CD4-positive, alpha-beta T cell treated with Interleukin-4 for 1 hour (primary cell): ENCODE results near the gene TTYH2.

Experiments used
- DNase-seq, 2 donors: peaks; one replicate each; pipeline ENCODE4 v3.0.0-alpha.2; 2020 to 2022

TTYH2 gene

DNA sequence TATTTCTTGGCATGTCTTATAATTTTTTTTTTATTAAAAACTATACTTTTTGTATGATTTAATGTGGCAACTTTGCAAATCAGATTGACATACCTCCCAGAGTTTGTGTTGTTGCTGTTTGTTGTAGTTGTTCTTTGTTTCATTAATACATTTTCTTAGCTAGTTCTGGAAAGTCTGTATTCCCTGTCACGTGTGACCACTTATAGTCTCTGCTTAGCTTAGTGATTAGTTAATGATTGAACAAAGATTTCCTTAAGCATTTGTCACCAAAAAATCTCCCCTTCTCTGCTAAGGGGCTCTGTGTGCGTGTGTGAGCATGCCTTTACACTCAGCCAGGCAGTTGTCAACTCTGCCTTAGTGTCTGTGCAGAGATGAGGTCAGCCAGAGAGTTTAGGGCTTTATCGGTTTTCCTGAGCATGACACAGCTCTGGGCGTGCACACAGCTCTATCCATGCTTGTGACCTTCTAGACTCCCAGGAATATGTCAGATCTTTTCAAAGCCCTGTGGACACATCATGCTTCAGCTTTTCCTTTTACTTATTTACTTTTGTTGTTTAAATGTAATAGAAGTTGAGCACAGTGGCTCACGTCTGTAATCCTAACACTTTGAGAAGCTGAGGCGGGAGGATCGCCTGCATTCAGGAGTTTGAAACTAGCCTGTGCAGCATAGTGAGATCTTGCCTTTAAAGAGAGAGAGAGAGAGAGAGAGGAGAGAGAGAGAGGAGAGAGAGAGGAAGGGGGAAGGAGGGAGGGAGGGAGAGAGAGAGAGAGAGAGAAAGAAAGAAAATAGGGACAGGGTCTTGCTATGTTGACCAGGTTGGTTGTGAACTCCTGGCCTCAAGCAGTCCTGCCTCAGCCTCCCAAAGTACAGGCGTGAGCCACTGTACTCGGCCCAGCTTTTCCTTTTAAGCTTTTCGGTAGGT is 82.5 kb downstream of the TTYH2 start:
- no peak for DNase-seq

DNA sequence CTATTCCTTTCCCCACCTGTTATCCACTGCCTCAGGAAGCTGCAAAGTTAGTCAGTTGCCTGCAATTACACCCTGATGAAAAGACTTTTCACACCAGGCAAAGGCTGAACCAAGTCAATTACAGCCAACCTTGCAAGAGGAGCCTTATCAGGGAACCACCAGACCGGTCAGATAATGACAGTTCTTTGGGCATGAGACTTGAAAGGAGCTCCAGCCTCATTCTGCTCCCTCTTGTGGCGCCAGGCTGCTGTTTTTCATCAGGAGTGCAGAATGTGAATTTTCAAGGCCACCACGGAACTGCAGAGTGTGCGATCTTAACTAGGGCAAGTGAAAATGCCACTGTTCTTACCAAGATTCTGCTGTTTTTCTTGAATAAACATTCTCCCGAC is 83.2 kb downstream of the TTYH2 start:
- DNase-seq: peak; percentile 59 to 60

DNA sequence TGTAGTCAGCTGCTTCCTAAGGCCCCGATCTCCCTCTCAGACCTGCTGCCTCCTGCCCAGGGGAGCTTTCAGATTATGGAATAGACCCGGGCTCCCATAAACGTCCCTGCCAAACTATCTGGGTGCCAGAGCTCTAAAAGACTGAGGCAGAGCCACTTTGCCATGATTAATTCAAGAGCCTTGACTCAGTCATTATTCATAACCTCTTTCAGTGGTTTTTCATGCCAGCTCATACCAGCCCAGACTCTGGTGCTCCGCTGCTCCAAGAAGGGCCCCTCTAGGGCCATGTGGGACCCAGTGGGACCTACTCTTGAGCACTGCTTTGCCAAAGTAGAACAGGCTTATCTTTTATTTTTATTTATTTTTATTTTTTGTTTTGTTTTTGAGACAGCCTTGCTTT is 84.6 kb downstream of the TTYH2 start:
- no peak for DNase-seq

DNA sequence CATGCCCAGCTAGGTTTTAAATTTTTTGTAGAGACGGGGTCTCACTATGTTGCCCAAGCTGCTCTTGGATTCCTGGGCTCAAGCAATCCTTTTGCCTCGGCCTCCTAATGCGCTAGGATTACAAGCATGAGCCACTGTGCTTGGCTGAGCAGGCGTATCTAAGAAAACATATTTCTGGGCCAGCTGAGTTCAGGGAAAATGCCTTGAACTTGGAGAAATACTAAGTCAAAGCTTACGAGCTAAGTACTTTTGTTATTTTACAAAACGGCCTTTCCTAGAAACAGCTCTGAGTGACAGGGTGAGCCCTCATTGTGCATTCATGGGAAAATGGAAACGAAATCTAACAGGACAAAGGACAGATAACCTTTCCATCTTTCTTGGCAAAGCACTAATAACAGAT is 85.4 kb downstream of the TTYH2 start:
- no peak for DNase-seq

DNA sequence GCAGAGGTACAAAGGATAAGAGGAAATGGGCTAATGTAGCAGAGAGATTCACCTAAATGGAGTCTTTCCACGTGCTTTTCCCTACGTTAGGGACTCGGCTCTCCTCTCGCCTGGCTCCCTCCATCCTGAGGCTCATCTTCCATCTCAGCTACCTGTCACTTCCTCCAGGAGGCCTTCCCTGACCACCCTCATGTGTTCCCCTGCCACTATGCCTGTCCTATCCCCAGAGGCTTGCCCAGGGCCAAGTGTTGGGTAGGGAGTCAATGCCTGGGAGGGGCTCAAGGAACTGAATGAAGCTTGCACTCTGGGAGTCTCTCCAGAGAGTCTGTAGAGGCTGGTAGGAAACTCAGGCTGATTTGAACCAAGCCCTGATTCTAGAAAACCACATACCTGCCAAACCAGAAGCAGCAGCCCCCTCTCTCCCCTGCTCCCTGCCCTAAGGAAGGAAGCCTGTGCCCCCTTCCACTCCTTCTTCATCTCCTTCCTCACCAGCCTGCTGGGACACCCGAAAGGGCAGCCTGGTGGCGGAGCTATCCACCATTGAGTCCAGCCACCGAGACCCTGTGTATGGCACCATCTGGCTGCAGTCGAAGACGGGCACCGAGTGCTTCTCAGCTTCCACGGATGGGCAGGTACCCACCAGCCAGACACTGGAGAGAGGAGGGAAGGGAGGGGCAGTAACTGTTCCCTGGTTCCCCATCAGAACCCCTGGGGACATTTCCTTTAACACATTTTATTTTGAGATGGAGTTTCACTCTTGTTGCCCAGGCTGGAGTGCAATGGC is 86.0 kb downstream of the TTYH2 start:
- no peak for DNase-seq

DNA sequence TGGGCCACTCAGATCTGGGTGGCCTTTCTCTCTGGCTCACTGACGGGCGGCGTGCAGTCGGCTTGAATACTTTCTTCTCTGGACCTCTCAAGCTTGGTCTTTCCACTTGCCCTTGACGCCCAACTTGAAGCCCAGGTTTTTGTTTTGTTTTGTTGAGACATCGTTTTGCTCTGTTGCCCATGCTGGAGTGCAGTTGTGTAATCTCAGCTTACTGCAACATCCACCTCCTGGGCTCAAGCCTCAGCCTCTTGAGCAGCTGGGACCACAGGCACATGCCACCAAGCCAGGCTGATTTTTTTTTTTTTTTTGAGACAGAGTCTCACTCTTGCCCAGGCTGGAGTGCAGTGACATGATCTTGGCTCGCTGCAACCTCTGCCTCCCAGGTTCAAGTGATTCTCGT is 89.9 kb downstream of the TTYH2 start:
- DNase-seq: no peak

DNA sequence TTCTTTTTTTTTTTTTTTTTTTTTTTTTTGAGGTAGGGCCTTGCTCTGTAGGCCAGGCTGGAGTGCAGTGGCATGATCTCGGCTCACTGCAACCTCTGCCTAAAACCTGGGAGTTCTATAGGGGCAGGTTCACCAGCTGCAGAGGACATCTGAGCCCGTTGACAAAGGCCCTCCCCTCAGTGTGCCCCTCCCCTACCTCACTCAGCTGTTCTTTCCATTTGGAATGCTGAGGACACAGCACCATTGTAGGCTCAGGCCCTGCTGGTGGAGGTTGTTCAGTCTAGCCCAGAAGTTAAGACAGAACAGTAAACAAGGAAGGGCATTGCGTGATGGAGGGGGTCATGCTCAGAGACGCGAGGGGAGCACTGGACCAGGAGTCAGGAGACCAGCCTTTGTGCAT is 90.8 kb downstream of the TTYH2 start:
- no peak for DNase-seq

DNA sequence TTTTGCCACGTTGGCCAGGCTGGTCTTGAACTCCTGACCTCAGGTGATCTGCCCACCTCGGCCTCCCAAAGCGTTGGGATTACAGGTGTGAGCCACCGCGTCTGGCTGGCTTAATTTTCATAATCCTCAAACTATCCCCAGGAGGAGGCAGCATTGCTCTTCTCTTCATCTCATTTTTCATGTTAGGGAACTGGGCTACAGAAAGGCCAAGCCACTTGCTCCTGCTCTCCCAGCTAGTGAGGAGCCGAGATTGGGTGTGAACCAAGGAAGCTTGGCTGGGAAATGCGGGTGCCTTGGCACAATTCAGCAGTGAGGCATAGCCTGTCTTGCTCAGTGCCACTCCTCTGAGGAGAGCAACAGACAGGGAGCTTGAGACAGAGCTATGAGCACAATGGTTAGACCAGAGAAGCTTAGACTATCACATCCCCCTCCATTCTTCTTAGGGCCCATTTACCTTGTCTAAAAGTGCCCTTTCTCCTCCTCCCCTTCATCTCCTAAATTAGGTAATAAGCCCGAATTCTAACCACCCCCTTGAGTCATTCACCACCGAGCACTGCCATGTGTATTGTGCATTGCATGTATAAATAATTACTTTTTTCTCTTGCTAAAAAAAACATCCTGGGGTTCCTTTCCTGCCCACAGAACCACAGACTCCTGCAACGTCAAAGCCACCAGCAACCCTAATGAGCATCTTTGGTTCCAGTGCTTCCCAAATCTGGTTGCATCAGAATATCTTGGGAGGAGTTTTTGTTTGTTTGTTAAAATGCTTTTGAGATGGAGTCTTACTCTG is 92.7 kb downstream of the TTYH2 start:
- no peak for DNase-seq

DNA sequence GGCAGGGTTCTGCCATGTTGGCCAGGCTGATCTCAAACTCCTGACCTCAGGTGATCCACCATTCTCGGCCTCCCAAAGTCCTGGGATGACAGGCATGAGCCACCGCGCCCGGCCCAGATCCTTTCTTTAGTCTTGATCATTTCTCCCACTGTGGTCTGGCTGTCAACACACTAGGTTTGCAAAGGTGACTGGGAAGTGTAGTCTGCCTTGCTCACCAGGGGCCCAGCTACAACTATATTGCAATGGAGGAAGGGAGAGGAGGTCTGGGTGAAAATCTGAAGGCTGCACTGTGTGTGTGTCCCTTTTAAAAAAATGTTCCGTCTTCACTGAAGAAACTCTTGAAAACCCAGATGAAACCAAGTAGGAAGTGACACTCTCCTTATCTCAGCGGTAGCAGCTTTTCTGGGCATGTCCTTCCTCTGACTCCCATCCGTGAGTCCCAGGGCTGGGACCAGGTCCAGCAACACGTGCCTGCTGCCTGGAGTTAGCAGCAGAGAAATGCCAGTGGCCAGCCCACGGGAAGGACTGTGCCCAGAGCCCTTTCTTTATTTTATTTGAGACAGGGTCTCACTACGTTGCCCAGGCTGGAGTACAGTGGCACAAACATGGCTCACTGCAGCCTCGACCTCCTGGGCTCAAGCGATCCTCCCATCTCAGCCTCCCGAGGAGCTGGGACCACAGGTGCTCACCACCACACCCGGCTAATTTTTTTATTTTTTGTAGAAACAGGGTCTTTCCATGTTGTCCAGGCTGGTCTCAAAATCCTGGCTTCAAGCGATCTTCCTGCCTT is 94.8 kb downstream of the TTYH2 start:
- DNase-seq: no peak

DNA sequence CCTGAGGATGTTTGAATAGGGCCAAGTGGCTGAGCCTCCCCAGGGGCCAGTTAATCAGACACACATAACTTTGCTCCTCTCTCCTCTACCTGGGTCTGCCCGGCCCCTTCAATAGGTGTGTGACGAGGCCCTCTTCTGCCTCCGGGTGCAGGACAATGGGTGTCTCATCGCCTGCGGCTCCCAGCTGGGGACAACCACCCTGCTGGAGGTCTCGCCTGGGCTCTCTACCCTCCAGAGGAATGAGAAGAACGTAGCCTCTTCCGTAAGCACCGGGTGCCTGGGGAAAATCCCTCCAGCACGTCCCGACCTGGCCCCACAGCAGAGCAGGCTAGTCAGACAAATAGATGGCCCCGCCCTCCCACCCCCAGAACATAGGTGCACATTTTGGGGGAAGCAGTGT is 96.5 kb downstream of the TTYH2 start:
- DNase-seq: no peak
